ENCODE measurements around the gene SOX18. TPM values are rescaled to one million over a fixed set of nuclear protein-coding genes. Genes with fewer than 3 reads are reported as not detected.

The SOX18 gene
- total and polyA plus RNA-seq, 2 of the 13 experiments (the other 11 are each of a cell fraction or from before 2014, with no cell fraction given), result 1.6 to 1.9 TPM

DNA sequence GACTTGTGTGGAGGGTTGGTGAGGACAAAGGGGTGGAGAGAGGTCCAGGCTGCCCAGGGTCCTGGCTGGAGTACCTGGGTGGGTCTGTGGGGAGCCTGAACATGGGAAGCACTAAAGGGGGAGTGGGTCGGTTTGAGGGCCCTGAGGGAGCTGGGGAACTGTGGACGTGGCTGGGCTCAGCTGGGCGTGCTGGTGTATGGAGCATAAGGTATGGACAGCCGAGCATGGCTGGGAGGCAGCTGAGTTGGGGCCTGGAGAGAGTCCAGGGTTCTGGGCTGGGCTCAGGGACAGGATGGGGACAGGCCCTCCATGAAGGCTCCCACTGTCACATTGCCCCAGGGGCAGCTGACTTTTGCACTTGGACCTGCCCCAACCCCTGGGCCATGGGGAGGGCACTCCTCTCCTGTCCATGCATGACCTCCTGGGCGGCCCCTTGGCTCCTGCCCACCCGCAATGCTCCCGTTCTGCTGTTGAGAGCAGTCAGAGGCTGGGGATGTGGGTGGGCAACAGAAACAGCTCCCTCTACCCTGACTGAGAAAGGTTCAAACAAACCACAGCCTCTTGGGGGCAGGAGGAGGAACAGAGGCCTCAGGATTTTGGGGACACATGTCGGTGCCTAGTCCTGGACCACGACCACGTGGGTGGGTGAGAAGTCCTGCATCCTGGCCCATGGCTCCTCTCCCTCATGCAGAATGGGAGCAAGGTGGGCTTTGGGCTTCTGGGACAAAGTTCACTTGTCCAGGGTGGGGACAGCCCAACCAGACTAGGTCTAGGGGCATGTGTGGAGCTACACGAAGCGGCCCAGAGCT, 9.0 kb downstream of the SOX18 start (continued):
- TF ChIP-seq, protein P1, sequence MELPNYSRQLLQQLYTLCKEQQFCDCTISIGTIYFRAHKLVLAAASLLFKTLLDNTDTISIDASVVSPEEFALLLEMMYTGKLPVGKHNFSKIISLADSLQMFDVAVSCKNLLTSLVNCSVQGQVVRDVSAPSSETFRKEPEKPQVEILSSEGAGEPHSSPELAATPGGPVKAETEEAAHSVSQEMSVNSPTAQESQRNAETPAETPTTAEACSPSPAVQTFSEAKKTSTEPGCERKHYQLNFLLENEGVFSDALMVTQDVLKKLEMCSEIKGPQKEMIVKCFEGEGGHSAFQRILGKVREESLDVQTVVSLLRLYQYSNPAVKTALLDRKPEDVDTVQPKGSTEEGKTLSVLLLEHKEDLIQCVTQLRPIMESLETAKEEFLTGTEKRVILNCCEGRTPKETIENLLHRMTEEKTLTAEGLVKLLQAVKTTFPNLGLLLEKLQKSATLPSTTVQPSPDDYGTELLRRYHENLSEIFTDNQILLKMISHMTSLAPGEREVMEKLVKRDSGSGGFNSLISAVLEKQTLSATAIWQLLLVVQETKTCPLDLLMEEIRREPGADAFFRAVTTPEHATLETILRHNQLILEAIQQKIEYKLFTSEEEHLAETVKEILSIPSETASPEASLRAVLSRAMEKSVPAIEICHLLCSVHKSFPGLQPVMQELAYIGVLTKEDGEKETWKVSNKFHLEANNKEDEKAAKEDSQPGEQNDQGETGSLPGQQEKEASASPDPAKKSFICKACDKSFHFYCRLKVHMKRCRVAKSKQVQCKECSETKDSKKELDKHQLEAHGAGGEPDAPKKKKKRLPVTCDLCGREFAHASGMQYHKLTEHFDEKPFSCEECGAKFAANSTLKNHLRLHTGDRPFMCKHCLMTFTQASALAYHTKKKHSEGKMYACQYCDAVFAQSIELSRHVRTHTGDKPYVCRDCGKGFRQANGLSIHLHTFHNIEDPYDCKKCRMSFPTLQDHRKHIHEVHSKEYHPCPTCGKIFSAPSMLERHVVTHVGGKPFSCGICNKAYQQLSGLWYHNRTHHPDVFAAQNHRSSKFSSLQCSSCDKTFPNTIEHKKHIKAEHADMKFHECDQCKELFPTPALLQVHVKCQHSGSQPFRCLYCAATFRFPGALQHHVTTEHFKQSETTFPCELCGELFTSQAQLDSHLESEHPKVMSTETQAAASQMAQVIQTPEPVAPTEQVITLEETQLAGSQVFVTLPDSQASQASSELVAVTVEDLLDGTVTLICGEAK (IDR thresholded peaks at IDR 0.05), result no peak
- TF ChIP-seq, protein P1 (CRISPR knock-in tag; IDR thresholded peaks at IDR 0.05), result no peak
- TF ChIP-seq ZNF841 (CRISPR knock-in tag; IDR thresholded peaks at IDR 0.05; ENCODE audit: borderline replicate concordance) (no peak), RFX5 (IDR thresholded peaks at IDR 0.05; ENCODE audit: low read depth, low read length) (no peak), WIZ (CRISPR knock-in tag; IDR thresholded peaks at IDR 0.05) (no peak), FOXA3 (CRISPR knock-in tag; IDR thresholded peaks at IDR 0.05) (no peak), ZC3H4 (CRISPR knock-in tag; IDR thresholded peaks at IDR 0.05; ENCODE audit: borderline replicate concordance) (no peak), SP5 (CRISPR knock-in tag; IDR thresholded peaks at IDR 0.05; ENCODE audit: borderline replicate concordance, low read depth) (peak; percentile 71), KAT8 (CRISPR knock-in tag; IDR thresholded peaks at IDR 0.05) (no peak), PRMT3 (CRISPR knock-in tag; IDR thresholded peaks at IDR 0.05; ENCODE audit: borderline replicate concordance, low read depth) (peak; percentile 38; the same call in 1 of the 2 replicates), ZNF629 (CRISPR knock-in tag; conservative IDR thresholded peaks at IDR 0.05) (no peak), PHF21A (CRISPR knock-in tag; IDR thresholded peaks at IDR 0.05) (0 out of 2 replicates have a peak, but pooled peaks have one; percentile 23), ZNF562 (CRISPR knock-in tag; IDR thresholded peaks at IDR 0.05; ENCODE audit: borderline replicate concordance) (no peak)
- TF ChIP-seq, protein P2, sequence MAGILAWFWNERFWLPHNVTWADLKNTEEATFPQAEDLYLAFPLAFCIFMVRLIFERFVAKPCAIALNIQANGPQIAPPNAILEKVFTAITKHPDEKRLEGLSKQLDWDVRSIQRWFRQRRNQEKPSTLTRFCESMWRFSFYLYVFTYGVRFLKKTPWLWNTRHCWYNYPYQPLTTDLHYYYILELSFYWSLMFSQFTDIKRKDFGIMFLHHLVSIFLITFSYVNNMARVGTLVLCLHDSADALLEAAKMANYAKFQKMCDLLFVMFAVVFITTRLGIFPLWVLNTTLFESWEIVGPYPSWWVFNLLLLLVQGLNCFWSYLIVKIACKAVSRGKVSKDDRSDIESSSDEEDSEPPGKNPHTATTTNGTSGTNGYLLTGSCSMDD (CRISPR knock-in tag; IDR thresholded peaks at IDR 0.05), result no peak
- TF ChIP-seq, protein P3, sequence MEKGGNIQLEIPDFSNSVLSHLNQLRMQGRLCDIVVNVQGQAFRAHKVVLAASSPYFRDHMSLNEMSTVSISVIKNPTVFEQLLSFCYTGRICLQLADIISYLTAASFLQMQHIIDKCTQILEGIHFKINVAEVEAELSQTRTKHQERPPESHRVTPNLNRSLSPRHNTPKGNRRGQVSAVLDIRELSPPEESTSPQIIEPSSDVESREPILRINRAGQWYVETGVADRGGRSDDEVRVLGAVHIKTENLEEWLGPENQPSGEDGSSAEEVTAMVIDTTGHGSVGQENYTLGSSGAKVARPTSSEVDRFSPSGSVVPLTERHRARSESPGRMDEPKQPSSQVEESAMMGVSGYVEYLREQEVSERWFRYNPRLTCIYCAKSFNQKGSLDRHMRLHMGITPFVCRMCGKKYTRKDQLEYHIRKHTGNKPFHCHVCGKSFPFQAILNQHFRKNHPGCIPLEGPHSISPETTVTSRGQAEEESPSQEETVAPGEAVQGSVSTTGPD (CRISPR knock-in tag; IDR thresholded peaks at IDR 0.05), result no peak
- TF ChIP-seq, protein P4, sequence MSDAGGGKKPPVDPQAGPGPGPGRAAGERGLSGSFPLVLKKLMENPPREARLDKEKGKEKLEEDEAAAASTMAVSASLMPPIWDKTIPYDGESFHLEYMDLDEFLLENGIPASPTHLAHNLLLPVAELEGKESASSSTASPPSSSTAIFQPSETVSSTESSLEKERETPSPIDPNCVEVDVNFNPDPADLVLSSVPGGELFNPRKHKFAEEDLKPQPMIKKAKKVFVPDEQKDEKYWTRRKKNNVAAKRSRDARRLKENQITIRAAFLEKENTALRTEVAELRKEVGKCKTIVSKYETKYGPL (CRISPR knock-in tag; IDR thresholded peaks at IDR 0.05), result no peak

Measured in HepG2 (cell line).